Measurements from ENCODE around the gene PHRF1.

GRCh38 chr11:625636-626268 lies 49.5 kb downstream of the PHRF1 start:
- TF ChIP-seq POLR2A (IDR thresholded peaks at IDR 0.05) (no peak), CTCF (IDR thresholded peaks at IDR 0.05) (no peak)

Measured in adrenal gland (tissue), 5 donors.